ENCODE measurements around the gene GLDC.
"Not testable (repeated sequence)": the region's sequence is repeated elsewhere in the genome, so short reads cannot be mapped to it uniquely, and the experiment has no call there.

GLDC gene

GRCh38 chr9:6645355-6646292 lies at the start of gene GLDC:
Gene GLDC (minus strand): TSS chr9:6645729. CDS start chr9:6645499, 230 bp downstream.
- DNase-seq (ENCODE audit: low spot score): no peak

- peak; percentile 27 for DNase-seq (ENCODE audit: low spot score)
These were observed 47.4 kb upstream of the GLDC start for GRCh38 chr9:6692881-6693361.

DNA sequence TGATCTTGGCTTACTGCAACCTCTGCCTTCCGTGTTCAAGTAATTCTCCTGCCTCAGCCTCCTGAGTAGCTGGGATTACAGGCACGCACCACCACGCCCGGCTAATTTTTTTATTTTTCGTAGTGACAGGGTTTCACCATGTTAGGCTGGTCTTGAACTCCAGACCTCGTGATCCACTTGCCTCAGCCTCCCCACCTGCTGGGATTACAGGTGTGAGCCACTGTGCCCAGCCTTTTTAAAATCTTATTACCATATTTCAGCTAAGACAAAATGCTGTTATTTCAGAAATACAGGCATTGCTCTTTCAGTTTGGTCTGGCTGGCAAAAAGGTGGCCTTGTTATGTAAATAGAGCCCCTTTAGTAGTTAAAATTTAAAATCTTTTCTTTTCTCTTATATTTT lies 46.9 kb upstream of the GLDC start:
- no peak for DNase-seq (ENCODE audit: low spot score)

DNA sequence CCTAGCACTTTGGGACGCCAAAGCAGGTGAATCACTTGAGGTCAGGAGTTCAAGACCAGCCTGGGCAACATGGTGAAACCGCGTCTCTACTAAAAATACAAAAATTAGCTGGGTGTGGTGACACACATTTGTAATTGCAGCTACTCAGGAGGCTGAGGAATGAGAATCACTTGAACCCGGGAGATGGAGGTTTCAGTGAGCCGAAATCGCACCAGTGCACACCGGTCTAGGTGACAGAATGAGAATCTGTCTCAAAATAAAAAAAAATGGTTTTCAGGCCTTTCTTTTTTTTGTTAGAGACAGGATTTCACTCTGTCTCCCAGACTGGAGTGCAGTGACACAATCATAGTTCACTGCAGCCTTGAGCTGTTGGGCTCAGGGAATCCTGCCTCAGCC lies 45.1 kb upstream of the GLDC start:
- DNase-seq (ENCODE audit: low spot score): not testable (repeated sequence)

- DNase-seq (ENCODE audit: low spot score): peak; percentile 54
These were observed 44.6 kb upstream of the GLDC start for GRCh38 chr9:6689893-6690674.

DNA sequence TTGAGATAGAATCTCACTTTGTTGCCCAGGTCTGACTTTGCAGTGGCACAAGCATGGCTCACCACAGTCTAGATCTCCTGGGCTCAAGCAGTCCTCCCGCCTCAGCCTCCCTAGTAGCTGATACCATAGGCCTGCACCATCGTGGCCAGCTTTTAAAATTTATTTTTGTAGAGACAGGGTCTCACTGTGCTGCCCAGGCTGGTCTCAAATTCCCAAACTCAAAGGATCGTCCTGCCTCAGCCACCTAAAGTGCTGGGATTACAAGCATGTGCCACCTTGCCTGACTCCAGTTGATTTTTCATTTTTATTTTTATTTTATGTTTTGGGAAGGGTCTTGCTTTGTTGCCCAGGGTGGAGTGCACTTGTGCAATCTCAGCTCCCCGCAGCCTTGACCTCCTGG lies 41.7 kb upstream of the GLDC start:
- DNase-seq (ENCODE audit: low spot score): no peak

- peak; percentile 50 for DNase-seq (ENCODE audit: low spot score)
These were observed 40.9 kb upstream of the GLDC start for GRCh38 chr9:6686396-6686795.

- no peak for DNase-seq (ENCODE audit: low spot score)
These were observed 36.5 kb upstream of the GLDC start for GRCh38 chr9:6681957-6682501.

DNA sequence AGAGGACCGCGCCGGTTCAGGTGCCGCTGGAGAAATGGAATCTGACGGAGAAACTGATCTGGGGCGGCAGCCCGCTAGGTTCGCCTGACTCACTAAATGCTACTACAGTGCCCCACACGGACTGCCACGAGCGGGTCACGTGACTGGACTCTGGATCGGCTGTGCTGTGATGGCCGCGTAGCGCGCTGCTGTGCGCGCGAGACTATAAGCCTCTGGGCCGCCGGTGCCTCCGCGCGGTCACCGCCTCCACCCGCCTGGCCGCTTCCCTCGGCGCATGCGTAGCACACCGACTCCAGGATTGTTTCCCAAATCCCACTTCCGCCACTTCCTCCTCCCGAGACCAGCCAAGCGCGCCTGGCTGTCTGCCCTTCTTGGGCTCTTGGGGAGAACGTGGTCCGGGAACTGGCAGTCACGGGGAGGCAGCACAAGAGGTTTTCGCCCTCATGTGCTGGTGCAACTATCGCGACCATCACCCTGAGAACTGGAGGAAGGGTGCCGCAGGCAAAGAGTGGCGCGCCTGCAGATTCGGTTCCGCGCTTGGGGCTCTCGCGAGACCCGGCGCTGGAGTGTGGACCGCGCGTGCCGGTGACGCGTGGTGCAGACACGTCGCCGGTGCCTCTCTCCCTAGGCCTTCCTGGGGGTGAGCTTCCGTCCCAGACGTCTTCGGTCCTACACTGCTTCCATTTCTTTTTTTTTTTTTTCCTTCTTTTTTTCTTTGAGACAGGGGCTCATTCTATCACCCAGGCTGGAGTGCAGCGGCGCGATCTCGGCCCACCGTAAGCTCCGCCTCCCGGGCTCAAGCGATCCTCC lies 35.8 kb upstream of the GLDC start:
- peak; percentile 97 for DNase-seq (ENCODE audit: low spot score)

GRCh38 chr9:6680797-6681146 lies 35.2 kb upstream of the GLDC start:
- DNase-seq (ENCODE audit: low spot score): peak; percentile 87

GRCh38 chr9:6677803-6678202 lies 32.3 kb upstream of the GLDC start:
- no peak for DNase-seq (ENCODE audit: low spot score)

- no peak for DNase-seq (ENCODE audit: low spot score)
These were observed 30.9 kb upstream of the GLDC start for GRCh38 chr9:6676254-6676921.

DNA sequence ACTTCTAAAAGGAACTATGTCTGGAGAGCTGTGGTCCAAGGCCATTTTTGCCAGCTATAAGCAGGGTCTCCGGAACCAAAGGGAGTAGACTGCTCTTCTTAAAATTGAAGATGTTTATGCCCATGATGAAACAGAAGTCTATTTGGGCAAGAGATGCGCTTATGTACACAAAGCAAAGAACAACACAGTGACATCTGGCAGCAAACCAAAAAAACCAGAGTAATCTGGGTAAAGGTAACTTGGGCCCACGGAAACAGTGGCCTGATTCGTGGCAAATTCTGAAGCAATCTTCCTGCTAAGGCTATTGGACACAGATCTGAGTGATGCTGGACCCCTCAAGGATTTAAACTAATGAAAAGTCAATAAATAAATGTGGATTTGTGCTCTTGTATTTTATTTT lies 29.7 kb upstream of the GLDC start:
- no peak for DNase-seq (ENCODE audit: low spot score)

DNA sequence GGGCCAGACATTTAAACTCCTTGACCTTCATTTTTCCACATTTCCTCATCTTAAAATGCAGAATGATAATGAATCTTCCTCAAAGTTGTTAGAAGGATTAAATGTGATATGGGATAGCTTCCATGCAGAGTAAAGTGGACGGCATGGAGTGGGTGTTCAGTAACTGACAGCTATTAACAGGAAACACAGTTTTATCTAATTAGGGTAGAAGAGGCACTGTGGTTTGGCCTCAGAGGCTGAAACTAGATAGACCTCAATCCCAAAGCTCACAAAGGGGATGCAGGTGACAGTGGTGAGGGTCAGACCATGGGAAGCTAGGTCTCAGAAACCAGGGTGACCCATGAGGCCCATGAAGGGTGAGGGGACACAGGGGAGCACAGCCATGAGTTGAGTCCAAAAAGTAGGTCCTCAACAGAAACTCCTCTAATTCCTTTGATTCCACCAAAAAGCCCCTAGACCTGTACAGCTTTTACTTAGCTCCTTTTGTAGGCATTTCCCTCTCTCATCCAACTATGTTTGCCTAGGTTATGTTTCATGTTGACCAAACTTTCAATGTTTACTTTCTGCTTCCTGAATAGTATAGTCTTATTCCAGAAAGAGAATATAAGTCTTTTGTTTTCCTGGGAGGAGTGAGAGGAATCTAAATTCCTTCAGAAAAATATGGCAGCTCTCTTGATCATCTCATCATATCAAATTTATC lies 27.9 kb upstream of the GLDC start:
- no peak for DNase-seq (ENCODE audit: low spot score)

DNA sequence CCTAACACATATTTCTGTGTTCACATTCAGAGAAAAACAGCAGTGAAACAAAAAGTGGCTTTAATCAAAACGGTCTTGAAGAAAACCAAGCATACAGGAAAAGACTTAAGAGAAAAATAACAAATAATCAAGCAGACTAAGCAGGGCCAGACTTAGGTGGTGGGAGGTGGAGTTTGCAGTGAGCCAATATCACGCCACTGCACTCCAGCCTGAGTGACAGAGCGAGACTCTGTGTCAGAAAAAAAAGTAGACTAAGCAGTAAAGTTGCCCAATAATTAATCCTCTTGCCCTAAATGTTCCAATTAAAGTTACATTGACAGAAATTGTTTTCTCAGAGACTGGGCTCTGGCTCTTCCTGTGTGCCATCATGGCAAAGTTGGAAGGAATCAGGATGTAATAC lies 26.6 kb upstream of the GLDC start:
- DNase-seq (ENCODE audit: low spot score): no peak

- no peak for DNase-seq (ENCODE audit: low spot score)
These were observed 25.9 kb upstream of the GLDC start for GRCh38 chr9:6671416-6671815.

GRCh38 chr9:6669881-6670280 lies 24.4 kb upstream of the GLDC start:
- DNase-seq (ENCODE audit: low spot score): no peak

DNA sequence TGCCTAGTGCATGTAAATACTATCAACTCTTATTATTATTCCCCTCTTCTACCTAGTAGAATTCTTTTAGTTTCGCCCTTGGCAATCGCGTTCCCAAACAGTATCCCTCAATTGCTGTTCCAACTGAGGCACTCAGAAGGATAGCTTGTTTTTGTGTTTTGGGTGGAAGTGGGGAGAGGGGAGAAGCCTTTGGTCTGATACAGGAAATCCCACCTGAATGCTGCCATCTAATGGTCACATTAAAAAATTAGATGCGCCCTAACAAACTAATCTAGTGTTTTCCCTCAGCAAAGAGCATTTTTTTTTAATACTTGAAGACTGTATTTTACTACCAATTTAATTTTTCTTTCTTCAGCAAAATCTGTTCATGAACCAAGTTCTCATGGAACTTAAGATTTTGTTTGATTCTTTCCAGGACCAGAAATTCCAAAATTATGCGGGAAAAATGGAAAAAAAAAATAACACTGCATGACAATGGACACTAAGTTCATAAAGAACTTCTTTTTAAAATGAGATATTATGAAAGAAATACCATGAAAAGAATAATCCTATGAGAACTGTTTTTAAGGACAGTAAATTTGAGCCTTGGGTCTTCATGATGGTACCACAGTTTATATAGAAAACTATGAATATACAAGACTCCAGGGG lies 22.2 kb upstream of the GLDC start:
- DNase-seq (ENCODE audit: low spot score): peak; percentile 71

- DNase-seq (ENCODE audit: low spot score): no peak
These were observed 21.6 kb upstream of the GLDC start for GRCh38 chr9:6667080-6667479.

GRCh38 chr9:6665628-6666027 lies 20.1 kb upstream of the GLDC start:
- no peak for DNase-seq (ENCODE audit: low spot score)

Measured in NAMALWA (cell line).